ENCODE measurements around the gene REN. TPM values are rescaled to one million over a fixed set of nuclear protein-coding genes. Genes with fewer than 3 reads are reported as not detected.

Gene REN
- total RNA-seq, 2 experiments from 2014 or later = not detected

DNA sequence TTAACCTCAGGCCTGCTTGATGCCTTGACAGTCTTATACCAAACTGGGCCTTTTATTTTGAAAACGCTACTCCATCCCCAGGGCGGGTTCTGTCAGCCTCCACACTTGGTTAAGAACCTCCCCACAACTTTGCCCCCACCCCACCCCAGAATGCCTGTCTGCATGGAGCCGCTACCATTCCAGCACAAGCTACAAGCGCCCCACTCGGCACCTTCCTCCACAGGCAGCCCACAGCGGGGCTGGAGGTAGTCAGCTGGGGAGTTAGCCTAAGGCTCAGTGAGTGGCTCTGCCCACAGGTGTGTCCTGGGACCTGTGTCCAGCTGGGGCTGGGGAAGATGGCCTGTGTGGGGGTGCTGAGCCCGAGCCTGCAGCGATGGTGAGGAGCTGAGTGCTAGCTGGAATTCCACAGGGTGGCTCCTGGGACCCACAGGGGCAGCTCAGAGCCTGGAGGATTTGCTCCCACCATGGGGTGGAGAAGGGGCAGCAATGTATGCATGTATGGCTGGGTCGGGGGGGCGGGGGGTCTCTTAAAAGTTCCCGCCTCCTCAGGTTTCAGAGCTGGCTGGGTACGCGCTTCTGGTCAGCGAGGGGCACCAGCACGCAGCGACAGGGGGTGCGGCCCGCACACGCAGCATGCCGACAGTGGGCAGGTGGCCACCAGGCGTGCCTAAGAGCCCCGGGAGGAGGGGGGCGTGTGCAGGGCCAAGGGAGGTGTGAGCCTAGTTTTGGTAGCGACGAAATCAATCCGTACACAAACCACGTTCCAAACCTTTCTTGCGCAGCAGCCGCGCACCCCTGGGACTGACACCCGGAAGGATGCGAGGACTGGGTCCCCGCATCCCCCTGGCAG lies 15.2 kb downstream of the REN start:
- H3K4me3 Mint-ChIP-seq = peak overlapping the region; percentile 42
- no peaks in the 10 kb centered on the region for H3K9me3 Mint-ChIP-seq
- H3K27ac Mint-ChIP-seq = no peak overlapping the region
- no peaks in the 10 kb centered on the region for H3K4me1 Mint-ChIP-seq
- DNase-seq = peak; percentile 10
- H3K36me3 Mint-ChIP-seq = no peaks in the 10 kb centered on the region
- H3K27me3 Mint-ChIP-seq = peaks cover 5% of the 10 kb centered on the region

DNA sequence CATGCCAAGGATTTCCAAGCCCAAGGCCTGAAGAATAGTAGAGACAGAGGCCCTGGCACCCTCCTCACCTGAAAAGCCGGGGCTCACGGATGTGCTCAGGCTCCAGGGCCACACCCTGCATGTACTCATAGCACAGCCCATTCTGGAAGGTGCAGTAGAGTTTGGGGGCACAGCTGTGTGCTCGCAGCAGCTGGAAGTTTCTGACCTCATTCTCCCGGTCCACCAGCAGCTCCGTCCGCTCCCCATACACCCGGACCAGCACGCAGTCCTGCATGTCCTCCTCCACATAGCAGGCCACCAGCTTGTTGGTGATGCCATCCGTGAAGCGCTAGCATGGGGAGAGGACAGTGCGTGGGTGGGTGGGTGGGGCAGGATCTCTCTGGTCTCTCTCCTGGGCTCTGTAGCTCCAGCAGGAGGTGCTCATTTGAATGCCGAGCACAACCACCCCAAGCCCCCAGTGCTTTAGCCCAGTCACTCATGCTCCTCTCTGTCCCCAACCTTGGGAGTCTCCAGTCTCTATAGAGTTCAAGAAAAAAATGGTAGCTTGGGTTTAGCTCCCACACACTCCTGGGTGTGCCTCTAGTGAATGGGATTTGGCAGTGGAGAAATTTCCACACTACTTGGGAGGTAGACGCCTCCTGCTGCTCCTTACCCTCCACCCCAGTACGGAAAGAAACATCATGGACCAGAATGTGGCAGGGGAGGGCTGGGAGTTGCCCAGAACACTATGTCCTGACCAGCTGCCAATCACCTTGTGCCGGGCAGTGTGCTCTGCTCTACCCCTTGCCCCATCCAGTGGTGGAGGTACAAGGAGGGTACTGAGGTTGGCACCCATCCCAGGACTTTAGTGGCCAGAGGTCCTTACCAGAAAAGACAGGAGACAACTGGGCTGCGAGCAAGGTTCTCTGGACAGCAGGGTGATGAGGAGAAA lies 16.2 kb downstream of the REN start:
- DNase-seq = no peak
- no peaks in the 10 kb centered on the region for H3K36me3 Mint-ChIP-seq
- no peaks in the 10 kb centered on the region for H3K4me1 Mint-ChIP-seq
- peaks cover 5% of the 10 kb centered on the region for H3K27me3 Mint-ChIP-seq
- H3K9me3 Mint-ChIP-seq = no peaks in the 10 kb centered on the region
- H3K4me3 Mint-ChIP-seq = no peak overlapping the region
- no peak overlapping the region for H3K27ac Mint-ChIP-seq

DNA sequence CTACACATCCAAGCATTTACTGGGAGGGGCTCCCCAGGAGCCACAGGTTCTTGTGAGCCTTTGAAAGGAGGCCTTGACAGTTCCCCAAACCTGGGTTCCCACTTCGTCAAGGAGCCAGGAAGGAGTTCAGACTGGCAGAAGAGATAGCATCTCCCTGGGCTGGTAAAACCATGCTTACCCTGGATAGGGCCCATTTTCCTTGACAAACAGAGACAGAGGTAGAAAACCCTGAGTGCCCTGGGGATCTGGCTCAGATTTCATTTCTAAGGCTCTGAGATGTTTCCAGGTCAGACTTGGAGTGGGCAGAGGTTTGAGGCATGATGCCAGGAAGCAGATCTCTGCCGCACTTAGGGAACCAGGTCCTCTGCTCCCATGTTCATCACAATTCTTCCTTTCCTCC lies 17.0 kb downstream of the REN start:
- Mint-ChIP-seq H3K27ac (no peak overlapping the region), H3K36me3 (no peaks in the 10 kb centered on the region), H3K4me1 (no peaks in the 10 kb centered on the region), H3K4me3 (no peak overlapping the region), H3K27me3 (peaks cover 5% of the 10 kb centered on the region), H3K9me3 (no peaks in the 10 kb centered on the region)
- DNase-seq = no peak

DNA sequence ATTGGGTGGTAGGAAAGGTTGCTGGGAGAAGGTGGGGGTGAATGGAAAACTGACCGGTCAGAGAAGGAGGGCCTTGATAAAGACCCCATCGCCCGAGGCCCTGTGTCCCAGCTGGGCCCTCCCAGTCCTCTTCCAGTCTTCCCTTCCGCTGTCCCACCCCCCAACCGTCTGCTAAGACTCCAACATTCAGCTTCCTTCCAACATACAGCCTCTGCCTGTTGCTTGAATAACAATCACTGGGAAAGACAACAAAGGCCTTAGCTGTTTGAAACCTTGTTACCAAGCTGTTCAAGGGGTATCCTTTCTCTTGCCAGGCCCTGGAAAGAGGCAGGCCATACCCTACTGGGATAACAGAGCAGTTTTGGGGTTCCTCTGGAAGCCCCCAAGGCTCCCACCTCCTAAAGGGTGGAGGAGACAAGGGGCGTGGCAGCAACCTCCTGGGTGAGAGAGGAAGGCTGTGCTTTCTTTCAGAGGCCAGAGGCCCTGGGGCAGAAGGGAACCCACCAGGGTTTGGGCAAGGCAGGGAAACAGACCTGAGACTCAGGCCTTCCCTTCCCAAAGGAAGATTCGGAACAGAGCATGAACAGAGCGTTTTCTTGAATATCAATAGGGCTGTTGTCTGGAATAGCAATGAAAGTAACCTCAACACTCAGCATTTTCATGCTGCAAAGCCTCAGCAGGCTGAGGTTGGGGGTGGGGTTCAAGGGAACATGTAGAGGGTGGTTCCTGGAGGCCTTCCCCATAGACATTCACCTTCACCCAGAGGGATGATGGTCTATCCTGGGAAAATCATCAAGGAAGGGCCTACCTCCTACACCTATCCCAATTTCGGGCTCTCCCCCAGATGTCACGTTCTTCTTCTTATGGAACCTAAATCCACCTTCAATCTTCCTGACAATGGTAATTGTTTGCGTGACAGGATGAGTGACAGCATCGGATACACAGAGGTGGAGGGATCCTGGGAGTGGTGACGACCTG lies 18.4 kb downstream of the REN start:
- H3K4me1 Mint-ChIP-seq = no peaks in the 10 kb centered on the region
- no peak for DNase-seq

DNA sequence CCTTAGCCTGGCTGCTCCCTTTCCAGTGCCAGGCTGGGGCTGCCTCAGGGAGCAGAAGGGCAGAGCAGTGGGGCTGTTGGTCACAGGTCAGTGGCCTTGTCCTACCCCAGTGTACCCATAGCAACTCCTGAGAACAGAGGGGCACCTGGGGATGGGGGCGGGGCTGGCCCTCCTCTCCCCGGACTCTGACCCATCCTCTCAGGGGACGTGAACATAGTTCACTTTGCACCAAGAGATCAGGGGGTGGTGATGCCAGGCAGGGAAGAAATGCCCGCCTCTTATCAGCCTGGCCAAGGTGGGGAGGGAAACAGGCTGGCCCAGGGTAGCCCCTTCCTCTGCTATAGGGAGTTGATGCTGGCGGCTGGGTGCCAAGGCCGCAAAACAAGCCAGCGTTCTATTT lies 19.2 kb downstream of the REN start:
- peaks cover 3% of the 10 kb centered on the region for H3K4me1 Mint-ChIP-seq
- DNase-seq = no peak
- peaks cover 5% of the 10 kb centered on the region for H3K27me3 Mint-ChIP-seq
- no peaks in the 10 kb centered on the region for H3K36me3 Mint-ChIP-seq
- H3K27ac Mint-ChIP-seq = no peak overlapping the region
- no peaks in the 10 kb centered on the region for H3K9me3 Mint-ChIP-seq
- H3K4me3 Mint-ChIP-seq = no peak overlapping the region

More for the DNA sequence above, 18.4 kb downstream of the REN start:
- no peaks in the 10 kb centered on the region for H3K9me3 Mint-ChIP-seq
- peaks cover 5% of the 10 kb centered on the region for H3K27me3 Mint-ChIP-seq
- no peaks in the 10 kb centered on the region for H3K36me3 Mint-ChIP-seq
- no peak overlapping the region for H3K27ac Mint-ChIP-seq
- H3K4me3 Mint-ChIP-seq = no peak overlapping the region

DNA sequence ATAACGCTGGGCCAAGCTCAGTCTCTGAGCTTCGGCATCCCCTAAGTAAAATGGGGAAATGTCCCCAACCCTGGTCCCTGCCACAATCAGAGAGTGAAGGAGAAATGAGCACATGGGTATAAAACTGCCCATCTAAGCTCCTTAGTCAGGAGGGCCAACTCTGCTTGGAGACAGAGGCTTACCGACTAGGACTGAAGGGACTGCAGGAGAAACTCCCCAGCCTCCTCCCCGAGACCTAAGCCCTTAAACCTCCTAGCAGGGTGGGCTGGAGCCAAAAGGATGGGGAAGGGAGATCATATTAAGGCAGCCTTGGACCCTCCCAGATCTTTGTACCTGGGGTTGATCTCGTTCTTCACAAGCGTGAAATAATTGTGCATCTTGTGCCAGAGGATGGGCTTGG lies 19.8 kb downstream of the REN start:
- DNase-seq = no peak
- H3K4me3 Mint-ChIP-seq = no peak overlapping the region
- H3K27me3 Mint-ChIP-seq = peaks cover 5% of the 10 kb centered on the region
- H3K9me3 Mint-ChIP-seq = no peaks in the 10 kb centered on the region
- no peaks in the 10 kb centered on the region for H3K36me3 Mint-ChIP-seq
- no peak overlapping the region for H3K27ac Mint-ChIP-seq
- peaks cover 3% of the 10 kb centered on the region for H3K4me1 Mint-ChIP-seq

DNA sequence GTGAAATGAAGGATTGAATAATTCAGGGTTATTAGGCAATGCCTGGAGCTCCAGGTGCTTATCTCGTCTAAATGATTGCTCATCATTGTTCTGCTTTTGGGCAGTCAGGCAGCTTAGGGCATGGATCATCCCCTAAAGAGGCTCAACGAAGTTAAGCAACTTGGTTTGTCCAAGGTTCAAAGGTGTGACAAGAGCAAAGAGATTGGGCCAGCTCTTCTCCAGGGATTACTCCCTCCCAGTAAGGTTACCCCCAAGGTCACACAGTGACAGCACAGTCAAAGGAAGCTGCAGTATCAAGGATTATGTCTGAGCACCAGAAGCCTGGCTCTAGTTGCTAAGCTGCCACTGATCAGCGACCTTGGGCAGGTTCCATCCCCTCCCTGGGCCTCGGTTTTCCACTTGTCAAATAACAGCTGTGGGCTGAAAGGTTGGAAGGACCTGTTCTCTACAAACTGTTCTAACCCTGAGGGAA lies 21.1 kb downstream of the REN start:
- Mint-ChIP-seq H3K9me3 (no peaks in the 10 kb centered on the region), H3K4me1 (peaks cover 3% of the 10 kb centered on the region), H3K27ac (no peak overlapping the region), H3K27me3 (peaks cover under 1% of the 10 kb centered on the region), H3K4me3 (no peak overlapping the region), H3K36me3 (no peaks in the 10 kb centered on the region)
- DNase-seq = no peak

DNA sequence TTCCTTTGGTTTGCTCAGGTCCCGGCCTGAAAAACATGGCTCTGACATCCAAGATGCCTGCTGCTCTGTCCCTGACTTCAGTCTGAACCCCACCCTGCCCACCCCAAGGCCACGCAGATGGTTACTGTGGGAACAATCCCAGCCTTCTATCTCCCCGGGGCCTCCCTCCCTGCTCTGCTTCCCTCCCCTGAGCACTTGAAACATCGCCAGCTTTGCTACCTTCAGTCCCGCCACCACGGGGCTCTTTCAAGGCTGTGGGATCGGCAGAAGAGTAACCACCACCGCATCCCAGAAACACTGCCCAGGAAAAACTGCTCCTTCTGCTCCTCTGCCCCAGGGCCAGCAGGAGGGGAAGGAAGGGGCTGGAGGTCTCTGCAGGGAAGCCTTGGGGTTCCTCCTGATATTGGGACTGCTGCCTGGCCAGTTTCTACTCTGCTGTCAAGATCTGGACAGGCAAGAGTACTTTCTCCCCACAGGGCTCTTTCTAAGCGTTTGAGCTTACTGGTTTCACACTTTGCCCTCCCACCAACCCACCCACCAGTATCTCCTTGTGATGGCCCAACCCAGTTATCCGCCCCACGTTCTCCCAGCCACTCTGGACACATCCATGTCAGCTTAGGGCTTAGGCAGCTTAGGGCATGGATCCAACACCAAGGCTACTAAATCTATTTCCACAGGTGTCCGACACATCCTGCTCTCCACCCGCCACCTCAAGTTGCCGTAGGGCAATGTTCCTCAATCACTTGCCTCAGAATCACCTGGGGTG lies 22.7 kb downstream of the REN start:
- Mint-ChIP-seq H3K27me3 (no peaks in the 10 kb centered on the region), H3K9me3 (no peaks in the 10 kb centered on the region), H3K4me3 (no peak overlapping the region), H3K27ac (no peak overlapping the region), H3K36me3 (no peaks in the 10 kb centered on the region), H3K4me1 (peaks cover 3% of the 10 kb centered on the region)
- no peak for DNase-seq

DNA sequence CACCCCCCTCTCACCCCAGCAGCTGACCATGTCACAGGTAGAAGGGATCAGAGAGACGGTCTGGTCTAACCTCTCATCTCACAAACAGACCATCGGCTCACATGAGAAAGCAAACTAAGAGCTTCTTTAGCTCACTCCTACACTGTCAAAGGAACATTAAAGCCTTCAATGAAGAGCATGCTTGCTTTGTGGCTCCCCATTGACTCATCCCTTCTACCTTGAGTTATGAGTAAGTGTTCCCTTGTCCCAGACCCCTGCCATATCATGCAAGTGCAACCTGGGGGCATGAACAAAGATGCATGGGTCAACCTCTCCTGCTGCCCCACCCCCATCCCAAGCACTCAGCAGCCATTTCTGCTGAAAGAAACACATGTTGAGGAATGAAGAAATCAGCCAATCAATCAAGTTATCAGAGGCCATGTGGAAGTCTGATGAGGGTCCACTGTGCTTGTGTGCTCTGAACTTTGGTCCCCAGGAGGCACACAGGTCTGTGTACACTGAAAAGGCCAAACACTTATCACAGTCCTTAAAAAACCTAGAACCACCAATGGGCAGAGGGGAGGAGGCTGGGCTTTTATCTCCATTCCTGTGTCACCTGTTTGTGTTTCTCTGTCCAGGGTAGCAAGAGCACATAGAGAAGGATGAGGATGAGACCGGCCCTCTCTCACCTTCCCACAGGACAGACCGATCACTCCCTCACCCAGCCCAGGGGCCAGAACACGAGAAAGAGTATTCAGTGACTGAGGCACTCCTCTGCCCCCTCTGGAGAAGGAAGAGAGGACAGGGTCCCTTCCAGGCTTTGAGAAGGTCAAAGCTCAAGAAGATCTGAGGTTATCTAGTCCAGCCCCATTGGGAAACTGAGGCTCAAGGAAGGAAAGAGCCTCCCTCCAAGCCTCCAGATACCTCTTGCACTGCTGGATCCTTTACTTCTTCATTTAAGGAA lies 23.8 kb downstream of the REN start:
- H3K9me3 Mint-ChIP-seq = no peaks in the 10 kb centered on the region
- H3K27ac Mint-ChIP-seq = no peak overlapping the region
- no peaks in the 10 kb centered on the region for H3K36me3 Mint-ChIP-seq
- peaks cover 3% of the 10 kb centered on the region for H3K4me1 Mint-ChIP-seq
- no peaks in the 10 kb centered on the region for H3K27me3 Mint-ChIP-seq
- no peak for DNase-seq
- H3K4me3 Mint-ChIP-seq = no peak overlapping the region

DNA sequence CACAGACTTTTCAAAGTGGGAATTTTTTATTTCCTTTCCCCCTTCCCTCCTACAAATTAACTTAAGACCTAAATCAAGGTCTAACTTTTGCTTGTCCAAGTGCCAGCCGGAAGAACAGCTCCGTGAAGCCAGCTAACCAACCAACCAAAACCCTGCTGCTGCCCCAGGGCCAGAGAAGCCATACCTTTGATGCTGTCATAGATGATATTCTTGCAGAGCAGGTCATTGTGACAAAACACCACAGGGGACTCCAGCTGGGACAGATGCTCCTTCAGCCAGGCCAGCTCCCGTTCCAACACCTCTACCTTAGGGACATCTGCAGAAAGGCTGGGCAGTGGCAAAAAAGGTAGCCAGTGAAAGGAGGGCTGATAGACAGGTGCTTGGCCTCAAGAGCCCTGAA lies 25.0 kb downstream of the REN start:
- Mint-ChIP-seq H3K4me1 (peaks cover 3% of the 10 kb centered on the region), H3K36me3 (no peaks in the 10 kb centered on the region), H3K4me3 (no peak overlapping the region), H3K27me3 (no peaks in the 10 kb centered on the region), H3K9me3 (no peaks in the 10 kb centered on the region), H3K27ac (no peak overlapping the region)
- no peak for DNase-seq

DNA sequence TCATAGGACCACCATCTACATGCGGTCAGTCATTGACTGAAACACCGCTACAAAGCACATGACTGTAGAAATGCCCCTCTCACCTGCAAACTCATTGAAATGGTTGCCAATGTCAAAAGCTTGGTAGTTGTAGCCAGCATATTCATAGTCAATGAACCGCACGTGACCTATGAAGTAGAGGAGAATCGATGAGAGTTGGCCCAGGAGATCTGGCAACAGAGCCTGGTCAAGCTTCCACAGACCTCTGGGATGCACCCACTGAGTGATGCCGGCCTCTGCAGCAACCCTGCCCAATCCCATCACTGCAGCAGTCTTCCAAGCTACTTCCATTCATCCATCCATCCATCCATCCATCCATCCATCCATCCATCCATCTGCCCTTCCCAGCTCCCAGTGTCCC lies 26.2 kb downstream of the REN start:
- Mint-ChIP-seq H3K4me3 (no peak overlapping the region), H3K4me1 (peaks cover 3% of the 10 kb centered on the region), H3K27ac (no peak overlapping the region), H3K36me3 (no peaks in the 10 kb centered on the region), H3K9me3 (no peaks in the 10 kb centered on the region), H3K27me3 (no peaks in the 10 kb centered on the region)
- DNase-seq = no peak

DNA sequence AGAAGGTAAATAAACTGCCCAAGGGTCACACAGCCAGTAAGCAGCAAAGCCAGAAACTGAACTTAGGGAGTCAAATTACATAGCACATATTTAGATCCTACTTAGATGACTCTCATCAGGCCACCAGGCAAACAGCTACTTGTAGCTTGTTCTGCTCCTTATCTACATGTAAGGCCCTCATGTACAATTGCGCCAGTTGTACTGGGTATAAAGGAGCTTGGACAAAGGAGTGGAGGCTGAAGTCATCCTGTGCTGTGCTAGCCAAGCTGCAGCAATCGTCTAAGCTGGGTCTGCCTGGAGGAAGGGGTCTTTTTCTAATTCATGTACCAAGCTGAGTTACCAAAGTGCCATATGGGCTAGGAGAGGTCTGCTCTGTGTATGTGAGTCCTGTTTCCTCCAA lies 27.0 kb downstream of the REN start:
- no peak overlapping the region for H3K4me3 Mint-ChIP-seq
- H3K27ac Mint-ChIP-seq = no peak overlapping the region
- DNase-seq = no peak
- H3K27me3 Mint-ChIP-seq = no peaks in the 10 kb centered on the region
- no peaks in the 10 kb centered on the region for H3K36me3 Mint-ChIP-seq
- H3K9me3 Mint-ChIP-seq = no peaks in the 10 kb centered on the region
- peaks cover 3% of the 10 kb centered on the region for H3K4me1 Mint-ChIP-seq

DNA sequence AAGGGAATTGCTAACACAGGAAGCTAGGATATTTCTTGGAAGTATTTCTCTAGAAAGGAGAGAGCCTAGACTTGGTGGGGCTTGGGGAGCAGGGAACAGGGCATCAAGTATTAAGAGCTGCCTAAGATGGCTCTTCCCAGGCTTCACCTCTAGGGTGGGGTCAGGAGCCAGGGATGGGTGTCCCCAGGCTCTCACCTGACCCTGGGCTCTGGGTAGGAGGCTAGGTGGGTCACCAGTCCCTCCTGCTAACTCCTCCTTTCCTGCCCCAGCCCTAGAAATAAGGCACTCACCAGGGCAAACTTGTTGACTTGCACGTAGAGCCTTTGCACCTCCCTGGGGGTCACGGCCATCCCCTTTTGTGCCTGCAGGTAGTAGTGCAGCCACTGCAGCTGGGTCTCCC lies 29.3 kb downstream of the REN start:
- Mint-ChIP-seq H3K27ac (no peak overlapping the region), H3K4me3 (no peak overlapping the region), H3K36me3 (no peaks in the 10 kb centered on the region)

More for the DNA sequence above, 29.3 kb downstream of the REN start:
- no peaks in the 10 kb centered on the region for H3K9me3 Mint-ChIP-seq
- no peak for DNase-seq
- H3K27me3 Mint-ChIP-seq = no peaks in the 10 kb centered on the region
- no peaks in the 10 kb centered on the region for H3K4me1 Mint-ChIP-seq

Data from activated naive CD8-positive, alpha-beta T cell treated with anti-CD3 and anti-CD28 coated beads for 36 hours (primary cell).